Fibroblast of lung (primary cell): Measurements from ENCODE around the gene BZW2. TPM values are rescaled to one million over a fixed set of nuclear protein-coding genes. Genes with fewer than 3 reads are reported as not detected.

ENCODE experiments used
- DNase-seq, 2 donors: peaks; one replicate each; pipeline versions ENCODE4 v3.0.0 to v3.0.0-alpha.2; 2010; ENCODE audit warnings: low read depth in 2 of 2
- H2AFZ ChIP-seq: 2 replicates; pipeline ENCODE4 v1.5.1; 2012; ENCODE audit warnings: low read length, control low read depth, inconsistent platforms
- H3K27ac ChIP-seq: 2 replicates; pipeline ENCODE4 v1.5.1; 2011; ENCODE audit warnings: low read length, control low read depth; ENCODE audit not compliant: insufficient read depth
- H3K27me3 ChIP-seq: 2 replicates; pipeline ENCODE4 v1.5.1; 2011; ENCODE audit warnings: mild to moderate bottlenecking, low read length; ENCODE audit not compliant: control insufficient read depth, insufficient read depth
- H3K36me3 ChIP-seq: 2 replicates; pipeline ENCODE4 v1.5.1; 2011; ENCODE audit warnings: low read length; ENCODE audit not compliant: control insufficient read depth, insufficient read depth
- H3K4me1 ChIP-seq: 2 replicates; pipeline ENCODE4 v1.5.1; 2011; ENCODE audit warnings: low read length; ENCODE audit not compliant: control insufficient read depth, insufficient read depth; ENCODE audit errors: extremely low read depth
- H3K4me2 ChIP-seq: 2 replicates; pipeline ENCODE4 v1.5.1; 2011; ENCODE audit warnings: low read length, control low read depth; ENCODE audit not compliant: insufficient read depth; ENCODE audit errors: extremely low read depth
- H3K4me3 ChIP-seq, 4 experiments: fragments of 200-600 bp in 1 of 4; sonication (generic) in 1 of 4; replicated peaks in 1 of 4; 2 replicates each; pipeline ENCODE4 v1.5.1; 2011 to 2016; ENCODE audit warnings: low read length in 4 of 4, low read depth in 3 of 4, mild to moderate bottlenecking in 3 of 4, control low read depth in 2 of 4, inconsistent platforms in 1 of 4, mixed read lengths in 1 of 4; ENCODE audit not compliant: insufficient read depth in 1 of 4; ENCODE audit errors: control extremely low read depth in 1 of 4
- H3K79me2 ChIP-seq: 2 replicates; pipeline ENCODE4 v1.5.1; 2012; ENCODE audit warnings: mild to moderate bottlenecking, low read length, inconsistent platforms; ENCODE audit not compliant: control insufficient read depth, insufficient read depth
- H3K9ac ChIP-seq: 2 replicates; pipeline ENCODE4 v1.5.1; 2011; ENCODE audit warnings: mild to moderate bottlenecking, low read length, control low read depth; ENCODE audit not compliant: insufficient read depth
- H3K9me3 ChIP-seq: 2 replicates; pipeline ENCODE4 v1.5.1; 2012; ENCODE audit warnings: low read depth, low read length; ENCODE audit not compliant: control insufficient read depth, insufficient read depth
- H4K20me1 ChIP-seq: 2 replicates; pipeline ENCODE4 v1.5.1; 2011; ENCODE audit warnings: low read length; ENCODE audit not compliant: control insufficient read depth, insufficient read depth; ENCODE audit errors: extremely low read depth
- EZH2 ChIP-seq: IDR thresholded peaks from 2 replicates; pipeline ENCODE4 v1.5.1; 2012; ENCODE audit warnings: low read length, control low read depth, mild to moderate bottlenecking; ENCODE audit errors: missing control alignments
- polyA plus RNA-seq, 2 donors: library from polyadenylated mRNA; depleted of rRNA in 1 of 2; stranded (reverse) in 1 of 2; unstranded in 1 of 2; fragments of >200 nt; gene quantifications; 2 replicates each; pipeline ENCODE4 v1.2.1, GENCODE V29; 2011 to 2012; ENCODE audit warnings: missing spikeins in 1 of 2
- total RNA-seq: library from RNA; depleted of rRNA; stranded (reverse); fragments of >200 nt; gene quantifications from 2 replicates; pipeline ENCODE4 v1.2.1, GENCODE V29; 2014
- TF ChIP-seq, protein P1 (sequence below), 2 donors: IDR thresholded peaks in 1 of 2; conservative IDR thresholded peaks in 1 of 2; 1 replicate in 1 of 2; 2 replicates in 1 of 2; pipeline ENCODE4 v1.5.1; 2011 to 2012; ENCODE audit warnings: low read length in 2 of 2, control low read depth in 1 of 2, inconsistent platforms in 1 of 2, low read depth in 1 of 2, mild to moderate bottlenecking in 1 of 2

The BZW2 gene
- total and polyA plus RNA-seq, 2 donors (not counting 1 experiment from before 2014, with no cell fraction given), result 43.3 to 88.8 TPM

GRCh38 chr7:16646472-16647072 is 591 bp downstream of the BZW2 start:
- H3K9ac ChIP-seq, result peak overlapping the region; percentile 86
- TF ChIP-seq, protein P1, sequence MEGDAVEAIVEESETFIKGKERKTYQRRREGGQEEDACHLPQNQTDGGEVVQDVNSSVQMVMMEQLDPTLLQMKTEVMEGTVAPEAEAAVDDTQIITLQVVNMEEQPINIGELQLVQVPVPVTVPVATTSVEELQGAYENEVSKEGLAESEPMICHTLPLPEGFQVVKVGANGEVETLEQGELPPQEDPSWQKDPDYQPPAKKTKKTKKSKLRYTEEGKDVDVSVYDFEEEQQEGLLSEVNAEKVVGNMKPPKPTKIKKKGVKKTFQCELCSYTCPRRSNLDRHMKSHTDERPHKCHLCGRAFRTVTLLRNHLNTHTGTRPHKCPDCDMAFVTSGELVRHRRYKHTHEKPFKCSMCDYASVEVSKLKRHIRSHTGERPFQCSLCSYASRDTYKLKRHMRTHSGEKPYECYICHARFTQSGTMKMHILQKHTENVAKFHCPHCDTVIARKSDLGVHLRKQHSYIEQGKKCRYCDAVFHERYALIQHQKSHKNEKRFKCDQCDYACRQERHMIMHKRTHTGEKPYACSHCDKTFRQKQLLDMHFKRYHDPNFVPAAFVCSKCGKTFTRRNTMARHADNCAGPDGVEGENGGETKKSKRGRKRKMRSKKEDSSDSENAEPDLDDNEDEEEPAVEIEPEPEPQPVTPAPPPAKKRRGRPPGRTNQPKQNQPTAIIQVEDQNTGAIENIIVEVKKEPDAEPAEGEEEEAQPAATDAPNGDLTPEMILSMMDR (conservative IDR thresholded peaks at IDR 0.05 in 1 of 2, IDR thresholded peaks at IDR 0.05 in 1 of 2; ENCODE audit: low read depth in 1 of 2, low read length in 2 of 2), result no peak
- no peak for TF ChIP-seq EZH2
- no peaks in the 10 kb centered on the region for H3K36me3 ChIP-seq
- no peaks in the 10 kb centered on the region for H4K20me1 ChIP-seq
- peak overlapping the region; percentile 95 for H3K27ac ChIP-seq
- DNase-seq, result peak; percentile 11 to 43
- peak overlapping the region; percentile 86 for H2AFZ ChIP-seq
- no peaks in the 10 kb centered on the region for H3K9me3 ChIP-seq
- no peaks in the 10 kb centered on the region for H3K27me3 ChIP-seq
- H3K4me1 ChIP-seq, result no peaks in the 10 kb centered on the region
- H3K4me3 ChIP-seq, result peak overlapping the region; percentile 75 to 96 (median 80)
- H3K4me2 ChIP-seq, result peak overlapping the region; percentile 82
- H3K79me2 ChIP-seq, result peaks cover 57% of the 10 kb centered on the region

GRCh38 chr7:16647435-16647960 is 1.5 kb downstream of the BZW2 start:
- H2AFZ ChIP-seq, result no peak overlapping the region
- H3K9me3 ChIP-seq, result no peaks in the 10 kb centered on the region
- TF ChIP-seq, protein P1 (conservative IDR thresholded peaks at IDR 0.05 in 1 of 2, IDR thresholded peaks at IDR 0.05 in 1 of 2; ENCODE audit: low read depth in 1 of 2, low read length in 2 of 2), result no peak
- no peak for TF ChIP-seq EZH2
- peak; percentile 27 to 74 for DNase-seq
- H3K4me1 ChIP-seq, result peaks cover 4% of the 10 kb centered on the region
- no peak overlapping the region for H3K27ac ChIP-seq
- H4K20me1 ChIP-seq, result no peaks in the 10 kb centered on the region
- no peaks in the 10 kb centered on the region for H3K36me3 ChIP-seq
- no peak overlapping the region for H3K9ac ChIP-seq
- peak overlapping the region; percentile 82 for H3K4me2 ChIP-seq
- peak overlapping the region; percentile 75 to 96 (median 80) for H3K4me3 ChIP-seq
- no peaks in the 10 kb centered on the region for H3K27me3 ChIP-seq
- peaks cover 64% of the 10 kb centered on the region for H3K79me2 ChIP-seq

- Histone ChIP-seq H4K20me1 (no peaks in the 10 kb centered on the region), H3K9ac (no peak overlapping the region), H3K79me2 (peaks cover 64% of the 10 kb centered on the region), H3K27ac (no peak overlapping the region), H2AFZ (no peak overlapping the region), H3K9me3 (no peaks in the 10 kb centered on the region), H3K4me2 (no peak overlapping the region), H3K4me1 (peaks cover 4% of the 10 kb centered on the region), H3K36me3 (no peaks in the 10 kb centered on the region), H3K4me3 (peak overlapping the region in 2 of 4 experiments; percentile 14 to 19), H3K27me3 (no peaks in the 10 kb centered on the region)
- no peak for TF ChIP-seq EZH2
- TF ChIP-seq, protein P1 (conservative IDR thresholded peaks at IDR 0.05 in 1 of 2, IDR thresholded peaks at IDR 0.05 in 1 of 2; ENCODE audit: low read depth in 1 of 2, low read length in 2 of 2), result no peak
- no peak for DNase-seq
Measured at GRCh38 chr7:16648551-16648950, 2.6 kb downstream of the BZW2 start.
